ENCODE results near the gene TMEM131.
A peak's percentile ranks its signal among the peaks of the same experiment; 100 is the strongest.

The TMEM131 gene

GRCh38 chr2:97738179-97739019, 257.3 kb downstream of the TMEM131 start:
- peaks cover 3% of the 10 kb centered on the region for H3K27me3 Mint-ChIP-seq (ENCODE audit: low read depth)
- TF ChIP-seq CTCF (IDR thresholded peaks at IDR 0.05; ENCODE audit: unreplicated experiment in 3 of 3): no peak
- H3K9me3 Mint-ChIP-seq: no peaks in the 10 kb centered on the region
- no peak overlapping the region for H3K27ac Mint-ChIP-seq
- H3K36me3 Mint-ChIP-seq (ENCODE audit: low read depth): no peaks in the 10 kb centered on the region
- H3K4me1 Mint-ChIP-seq: peaks cover 12% of the 10 kb centered on the region
- H3K4me3 Mint-ChIP-seq: no peak overlapping the region

- Mint-ChIP-seq H3K36me3 (ENCODE audit: low read depth) (no peaks in the 10 kb centered on the region), H3K4me1 (peaks cover 12% of the 10 kb centered on the region), H3K9me3 (no peaks in the 10 kb centered on the region), H3K4me3 (no peak overlapping the region), H3K27me3 (ENCODE audit: low read depth) (peaks cover 3% of the 10 kb centered on the region), H3K27ac (no peak overlapping the region)
- TF ChIP-seq CTCF (IDR thresholded peaks at IDR 0.05; ENCODE audit: unreplicated experiment in 3 of 3): no peak
These were observed 258.1 kb downstream of the TMEM131 start for GRCh38 chr2:97737421-97738178.

DNA sequence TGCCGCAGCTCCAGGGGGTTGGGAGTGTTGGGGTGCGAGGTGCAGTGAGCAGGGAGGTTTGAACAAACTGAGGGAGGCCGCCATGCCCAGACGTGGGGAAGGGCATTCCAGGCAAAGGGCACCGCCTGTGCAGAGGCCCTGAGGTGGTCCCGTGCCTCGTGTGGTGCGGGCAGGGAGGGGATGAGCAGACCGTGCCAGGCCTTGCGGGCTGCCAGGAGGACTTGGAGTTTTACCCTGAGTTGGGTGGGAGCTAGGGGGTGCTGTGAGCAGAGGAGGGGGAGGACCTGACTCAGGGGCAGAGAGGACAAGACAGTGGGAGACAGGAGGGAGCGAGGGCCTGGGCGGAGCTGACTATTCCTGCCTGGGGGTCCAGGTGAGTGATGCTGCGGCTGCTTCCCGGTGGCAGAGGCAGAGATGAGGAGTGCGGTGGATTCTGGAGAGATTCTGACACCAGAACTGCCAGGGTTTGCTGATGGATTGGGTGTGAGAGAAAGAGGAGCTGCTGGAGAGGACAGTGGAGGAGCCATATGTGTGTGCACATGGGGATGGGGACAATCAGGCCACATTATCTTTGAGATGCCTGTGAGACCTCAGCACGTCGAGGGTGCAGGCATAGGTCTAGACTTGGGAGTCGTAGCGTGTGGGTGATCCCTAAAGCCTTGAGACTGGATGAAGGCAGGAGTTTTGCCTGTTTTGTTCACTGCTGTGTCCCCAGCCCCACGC, 259.0 kb downstream of the TMEM131 start:
- Mint-ChIP-seq H3K4me3 (no peak overlapping the region), H3K9me3 (no peaks in the 10 kb centered on the region), H3K27me3 (ENCODE audit: low read depth) (peaks cover 1% of the 10 kb centered on the region), H3K27ac (peak overlapping the region in 1 of 3 experiments; percentile 29), H3K4me1 (peaks cover 13% of the 10 kb centered on the region), H3K36me3 (ENCODE audit: low read depth) (no peaks in the 10 kb centered on the region)
- TF ChIP-seq CTCF (IDR thresholded peaks at IDR 0.05; ENCODE audit: unreplicated experiment in 3 of 3): no peak

- Mint-ChIP-seq H3K27ac (peak overlapping the region in 1 of 3 experiments; percentile 29), H3K9me3 (peaks cover 3% of the 10 kb centered on the region), H3K4me3 (no peak overlapping the region), H3K36me3 (ENCODE audit: low read depth) (no peaks in the 10 kb centered on the region), H3K4me1 (peaks cover 16% of the 10 kb centered on the region), H3K27me3 (ENCODE audit: low read depth) (no peaks in the 10 kb centered on the region)
- TF ChIP-seq CTCF (IDR thresholded peaks at IDR 0.05; ENCODE audit: unreplicated experiment in 3 of 3): no peak
These were observed 259.6 kb downstream of the TMEM131 start for GRCh38 chr2:97736185-97736584.

- TF ChIP-seq CTCF (IDR thresholded peaks at IDR 0.05; ENCODE audit: unreplicated experiment in 3 of 3): no peak
- no peaks in the 10 kb centered on the region for H3K36me3 Mint-ChIP-seq (ENCODE audit: low read depth)
- H3K9me3 Mint-ChIP-seq: peaks cover 4% of the 10 kb centered on the region
- H3K4me1 Mint-ChIP-seq: peaks cover 9% of the 10 kb centered on the region
- H3K27ac Mint-ChIP-seq: no peak overlapping the region
- H3K27me3 Mint-ChIP-seq (ENCODE audit: low read depth): peaks cover 3% of the 10 kb centered on the region
- no peak overlapping the region for H3K4me3 Mint-ChIP-seq
These were observed 260.6 kb downstream of the TMEM131 start for GRCh38 chr2:97735161-97735561.

Data from nephron (organoid).